HG03439 (cell line): ENCODE results near the gene BNIPL.
A peak's percentile ranks its signal among the peaks of the same experiment; 100 is the strongest.

Experiments used
- ATAC-seq: cut with Tn5 transposase; IDR thresholded peaks from one replicate; pipeline ENCODE4 v1.9.1; 2021; ENCODE audit warnings: mild to moderate bottlenecking, moderate library complexity; ENCODE audit not compliant: unreplicated experiment

The BNIPL gene

GRCh38 chr1:151009674-151010345 is 26.6 kb upstream of the BNIPL start:
- no peak for ATAC-seq

GRCh38 chr1:151010346-151010726 is 26.1 kb upstream of the BNIPL start:
- ATAC-seq, result no peak

GRCh38 chr1:151011154-151011850 is 25.1 kb upstream of the BNIPL start:
- ATAC-seq, result no peak

- no peak for ATAC-seq
Measured at GRCh38 chr1:151012684-151013471, 23.5 kb upstream of the BNIPL start.

GRCh38 chr1:151013518-151013917 is 22.9 kb upstream of the BNIPL start:
- no peak for ATAC-seq

- no peak for ATAC-seq
Measured at GRCh38 chr1:151024540-151025146, 11.7 kb upstream of the BNIPL start.

GRCh38 chr1:151026460-151026859 is 9.9 kb upstream of the BNIPL start:
- no peak for ATAC-seq

GRCh38 chr1:151032164-151032563 is 4.2 kb upstream of the BNIPL start:
- no peak for ATAC-seq

- no peak for ATAC-seq
Measured at GRCh38 chr1:151035167-151035566, 1.2 kb upstream of the BNIPL start.

GRCh38 chr1:151037032-151037431 is 646 bp downstream of the BNIPL start:
- no peak for ATAC-seq

GRCh38 chr1:151039521-151039920 is 3.1 kb downstream of the BNIPL start:
- no peak for ATAC-seq

- no peak for ATAC-seq
Measured at GRCh38 chr1:151043163-151043562, 6.8 kb downstream of the BNIPL start.

GRCh38 chr1:151047591-151047924 is 11.2 kb downstream of the BNIPL start, which contains the start of gene C1orf56:
C1orf56 (plus strand) TSS chr1:151047751; CDS start chr1:151047848, 97 bp downstream.
- ATAC-seq, result peak; percentile 47

- peak; percentile 46 for ATAC-seq
Measured at GRCh38 chr1:151047925-151048644, 11.7 kb downstream of the BNIPL start.

- no peak for ATAC-seq
Measured at GRCh38 chr1:151048645-151049032, 12.3 kb downstream of the BNIPL start.

GRCh38 chr1:151049458-151049857 is 13.1 kb downstream of the BNIPL start:
- no peak for ATAC-seq

GRCh38 chr1:151050051-151050688 is 13.8 kb downstream of the BNIPL start:
- no peak for ATAC-seq

- no peak for ATAC-seq
Measured at GRCh38 chr1:151051356-151052009, 15.1 kb downstream of the BNIPL start.

- no peak for ATAC-seq
Measured at GRCh38 chr1:151054971-151055547, 18.7 kb downstream of the BNIPL start.
